Ammon's horn (tissue), 1 donor: ENCODE results near the gene SMYD5.

Source experiments
- DNase-seq: peaks from one replicate; pipeline ENCODE4 v3.0.0-alpha.2; 2016; ENCODE audit warnings: low spot score

The SMYD5 gene

GRCh38 chr2:73238976-73239375 is 24.9 kb downstream of the SMYD5 start:
- DNase-seq, result peak; percentile 20

DNA sequence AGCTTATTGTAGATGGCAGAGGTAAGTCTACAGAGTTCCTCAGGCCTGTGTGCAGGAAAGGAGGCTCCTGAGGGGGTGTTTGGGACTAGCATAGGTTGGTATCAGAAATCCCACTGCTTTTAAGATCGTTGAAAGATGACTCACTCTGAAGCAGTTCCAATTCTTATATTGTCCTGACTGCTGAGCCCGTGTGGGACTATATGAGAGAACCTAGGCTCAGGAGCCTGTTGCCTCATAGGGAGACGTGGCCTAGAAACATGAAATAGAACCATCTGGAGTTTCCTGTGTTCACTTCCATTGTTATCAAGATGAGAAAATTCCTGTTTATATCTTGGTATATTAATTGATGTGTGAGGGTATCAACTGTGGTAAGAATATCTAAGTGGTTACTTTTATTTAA is 25.7 kb downstream of the SMYD5 start:
- DNase-seq, result no peak

- no peak for DNase-seq
Measured at GRCh38 chr2:73243884-73244570, 30.0 kb downstream of the SMYD5 start.

- no peak for DNase-seq
Measured at GRCh38 chr2:73244580-73244979, 30.5 kb downstream of the SMYD5 start.

- DNase-seq, result no peak
Measured at GRCh38 chr2:73246850-73247249, 32.8 kb downstream of the SMYD5 start.

- DNase-seq, result no peak
Measured at GRCh38 chr2:73249636-73250035, 35.6 kb downstream of the SMYD5 start.

GRCh38 chr2:73250872-73251846 is 37.1 kb downstream of the SMYD5 start:
- DNase-seq, result no peak

DNA sequence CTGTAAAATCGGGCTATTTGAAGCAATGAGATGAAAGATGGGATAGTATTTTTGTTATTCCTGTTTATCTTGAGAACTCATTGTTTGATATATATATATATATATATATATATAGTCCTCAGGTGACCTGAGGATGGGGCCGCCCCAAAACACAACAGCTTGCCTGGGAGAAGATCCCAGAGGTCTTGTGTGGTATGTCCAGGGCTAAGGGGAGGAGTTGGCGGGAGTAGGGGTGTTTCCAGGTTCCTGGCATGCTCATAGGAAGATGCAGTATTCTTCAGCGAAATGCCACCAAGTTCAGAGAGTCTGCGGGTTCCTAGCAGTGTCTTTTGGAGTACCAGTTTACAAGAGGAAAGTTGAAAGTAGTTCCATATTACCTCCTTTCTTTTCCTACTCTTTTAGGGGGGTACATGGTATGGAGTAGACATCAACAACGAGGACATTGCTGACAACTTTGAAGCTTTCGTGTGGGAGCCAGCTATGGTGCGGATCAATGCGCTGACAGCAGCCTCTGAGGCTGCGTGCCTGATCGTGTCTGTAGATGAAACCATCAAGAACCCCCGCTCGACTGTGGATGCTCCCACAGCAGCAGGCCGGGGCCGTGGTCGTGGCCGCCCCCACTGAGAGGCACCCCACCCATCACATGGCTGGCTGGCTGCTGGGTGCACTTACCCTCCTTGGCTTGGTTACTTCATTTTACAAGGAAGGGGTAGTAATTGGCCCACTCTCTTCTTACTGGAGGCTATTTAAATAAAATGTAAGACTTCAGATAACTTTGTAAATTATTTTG is 38.4 kb downstream of the SMYD5 start:
- no peak for DNase-seq

GRCh38 chr2:73253400-73253799 is 39.4 kb downstream of the SMYD5 start:
- DNase-seq, result no peak

DNA sequence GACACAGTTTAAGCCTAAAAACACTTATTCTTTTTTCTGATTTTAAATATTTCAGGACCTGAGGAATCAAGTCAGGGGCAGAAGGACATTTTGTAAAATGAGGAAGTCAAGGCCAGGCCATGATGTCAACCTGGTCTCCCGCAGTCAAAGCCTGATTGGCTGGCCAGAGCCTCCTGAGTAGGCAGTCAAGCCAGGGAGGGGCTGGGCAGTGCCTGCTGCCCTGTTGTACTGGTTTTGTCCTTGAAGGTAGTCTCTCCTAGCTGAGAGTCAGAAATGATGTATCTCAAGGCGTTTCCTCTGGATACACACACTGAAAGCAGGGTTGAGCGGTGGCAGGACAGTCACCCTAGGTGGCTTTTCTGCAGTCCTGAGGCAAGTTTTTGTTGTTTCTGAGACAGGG is 39.9 kb downstream of the SMYD5 start:
- no peak for DNase-seq

DNA sequence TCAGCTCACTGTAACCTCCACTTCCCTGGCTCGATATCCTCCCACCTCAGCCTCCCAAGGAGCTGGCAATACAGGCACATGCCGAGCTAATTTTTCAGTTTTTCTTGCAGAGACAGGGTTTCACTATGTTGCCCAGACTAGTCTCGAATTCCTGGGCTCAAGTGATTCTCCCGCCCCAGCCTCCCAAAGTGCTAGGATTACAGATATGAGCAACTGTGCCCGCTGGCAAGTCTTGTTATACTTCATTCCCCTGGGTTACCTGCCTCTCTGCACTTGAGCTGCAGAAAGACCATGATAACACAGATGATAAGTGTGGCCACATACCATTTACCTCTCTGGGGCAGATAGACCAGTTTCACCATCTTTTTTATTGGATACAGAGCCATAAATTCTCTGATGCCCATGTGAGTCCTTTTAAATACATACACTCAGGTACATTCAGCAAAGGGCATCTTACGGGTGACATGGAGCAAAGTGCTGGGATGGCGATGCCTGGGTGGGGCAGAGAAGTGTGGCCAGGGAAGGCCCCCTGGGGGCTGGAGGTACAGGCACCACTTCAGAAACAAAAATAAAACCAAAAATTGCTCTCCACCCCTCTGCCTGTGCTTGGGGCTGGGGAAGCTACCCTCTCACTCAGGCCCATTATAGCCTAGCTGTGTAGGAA is 40.4 kb downstream of the SMYD5 start:
- no peak for DNase-seq

GRCh38 chr2:73255007-73255644 is 41.1 kb downstream of the SMYD5 start:
- DNase-seq, result no peak

DNA sequence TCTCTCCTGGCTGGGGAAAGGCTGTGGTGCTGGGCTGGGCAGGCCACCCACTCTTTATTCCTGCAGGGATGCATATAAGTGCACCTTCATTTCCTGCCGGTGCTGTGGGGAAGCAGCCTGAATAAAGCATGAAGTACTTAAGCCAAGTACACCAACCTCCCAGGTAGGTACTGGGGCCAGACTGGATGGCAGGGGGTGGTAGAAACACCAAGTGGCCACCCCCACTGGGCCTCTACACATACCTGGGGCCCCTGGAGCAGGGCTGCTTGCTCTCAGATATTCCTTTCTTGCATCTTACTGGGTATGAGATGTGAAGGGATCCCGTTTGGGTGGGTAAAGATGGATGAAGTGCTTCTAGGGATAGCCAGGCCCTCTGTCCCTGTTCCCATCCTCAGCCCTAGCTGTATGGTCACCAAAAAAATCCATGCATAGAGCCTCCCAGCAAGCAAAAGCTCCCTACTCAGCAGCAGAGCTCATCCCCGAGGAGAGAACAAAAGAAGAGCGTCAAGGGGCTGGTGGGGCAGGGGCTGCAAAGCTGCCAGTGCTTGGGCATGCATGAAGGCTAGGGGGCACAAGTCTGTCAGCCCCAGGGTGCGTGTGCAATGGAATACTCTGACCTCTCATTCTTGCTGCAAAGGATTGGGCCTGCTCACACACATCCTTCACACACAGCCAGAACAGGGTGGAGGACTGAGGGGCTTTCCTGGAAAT is 42.0 kb downstream of the SMYD5 start:
- no peak for DNase-seq

- DNase-seq, result no peak
Measured at GRCh38 chr2:73256618-73256922, 42.5 kb downstream of the SMYD5 start.

DNA sequence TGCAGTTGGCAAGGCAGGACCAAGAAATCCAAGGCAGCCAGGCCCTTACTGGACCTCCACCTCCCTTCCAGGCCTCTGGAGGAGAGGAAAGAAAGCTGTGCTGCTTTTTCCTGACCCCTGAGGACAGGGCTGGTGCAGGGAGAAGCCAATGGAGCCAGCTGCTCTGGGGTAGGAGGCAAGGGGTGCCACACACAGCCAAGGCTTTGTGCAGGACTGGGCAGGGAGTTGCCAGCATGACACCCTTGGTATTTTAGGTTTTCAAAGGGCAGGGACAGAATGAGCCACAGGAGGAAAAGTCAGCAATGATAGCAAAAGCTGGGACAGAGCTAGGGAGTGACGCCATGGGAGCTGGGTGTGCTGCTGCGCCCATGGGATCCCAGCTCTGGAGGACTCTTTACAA is 43.0 kb downstream of the SMYD5 start:
- no peak for DNase-seq

DNA sequence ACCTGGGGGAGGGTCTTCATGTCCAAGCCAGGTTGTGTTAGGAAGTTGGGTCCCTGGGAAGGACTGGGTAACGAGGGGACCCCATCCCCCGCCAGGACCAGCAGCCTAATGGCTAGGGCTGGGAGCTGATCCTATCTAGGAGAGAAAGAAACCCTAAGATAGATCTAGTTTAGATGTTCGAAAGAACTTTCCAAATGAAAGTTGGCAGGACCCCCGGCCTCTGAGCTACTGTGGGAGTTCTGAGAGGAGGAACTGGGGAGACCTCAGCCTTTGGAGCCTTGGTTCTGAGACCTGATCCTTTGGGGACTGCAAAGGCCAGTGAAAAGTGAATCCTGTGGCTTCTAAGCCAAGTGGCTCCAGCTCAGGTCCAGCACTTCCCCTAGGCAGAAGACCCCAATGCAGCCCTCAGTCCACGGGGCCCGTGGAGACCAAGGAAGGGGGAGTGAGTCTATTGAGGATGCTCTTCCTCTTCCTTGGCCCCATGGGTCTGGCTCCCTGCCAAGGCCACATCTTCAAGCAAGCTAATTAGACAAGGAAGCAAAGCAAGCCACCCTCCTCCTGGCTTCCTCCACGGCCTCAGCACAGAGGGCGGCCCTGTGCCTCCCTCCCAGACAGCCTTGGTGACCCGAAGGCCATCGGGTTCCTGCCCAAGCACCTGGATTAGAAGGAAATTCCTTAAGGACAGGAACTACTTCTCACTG is 43.5 kb downstream of the SMYD5 start:
- no peak for DNase-seq

- no peak for DNase-seq
Measured at GRCh38 chr2:73258186-73258912, 44.3 kb downstream of the SMYD5 start.

DNA sequence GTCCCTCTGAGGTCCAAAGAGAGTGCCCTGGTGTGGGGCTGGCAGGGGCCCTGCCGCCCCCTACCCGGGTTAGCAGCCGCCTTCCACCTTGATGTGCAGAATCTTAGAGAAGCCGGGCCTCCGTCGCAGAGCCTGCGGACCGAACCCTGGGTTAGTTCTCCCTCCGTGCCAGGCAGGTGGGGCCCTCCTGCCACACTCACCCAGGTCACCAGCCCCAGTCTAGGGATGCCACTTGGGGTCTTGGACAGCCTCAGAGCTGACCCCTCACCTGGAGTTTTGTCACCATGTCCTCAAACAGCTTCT is 44.8 kb downstream of the SMYD5 start:
- DNase-seq, result no peak

GRCh38 chr2:73259276-73259675 is 45.2 kb downstream of the SMYD5 start:
- no peak for DNase-seq
